ENCODE results near the gene MICAL1.

Gene MICAL1

DNA sequence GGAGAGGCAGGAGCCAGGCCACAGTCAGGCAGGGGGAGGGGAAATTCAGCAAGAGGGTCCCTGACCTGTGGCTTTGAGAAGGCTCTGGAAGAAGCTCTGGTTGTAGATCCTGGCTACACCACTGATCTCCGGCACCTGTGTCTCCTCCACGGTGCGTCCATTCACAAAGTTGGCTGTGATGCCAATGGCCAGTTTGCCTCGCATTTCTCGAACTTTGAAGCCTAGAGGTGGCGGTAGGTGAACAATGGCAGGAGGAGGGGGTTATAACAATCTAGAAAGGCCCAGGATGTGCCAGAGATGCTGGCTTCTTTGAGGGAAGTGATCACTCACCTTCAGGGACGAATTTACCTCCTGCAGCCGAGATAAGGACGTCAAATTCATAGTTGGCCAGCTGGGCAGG lies 3.4 kb downstream of the MICAL1 start:
- no peak for DNase-seq

DNA sequence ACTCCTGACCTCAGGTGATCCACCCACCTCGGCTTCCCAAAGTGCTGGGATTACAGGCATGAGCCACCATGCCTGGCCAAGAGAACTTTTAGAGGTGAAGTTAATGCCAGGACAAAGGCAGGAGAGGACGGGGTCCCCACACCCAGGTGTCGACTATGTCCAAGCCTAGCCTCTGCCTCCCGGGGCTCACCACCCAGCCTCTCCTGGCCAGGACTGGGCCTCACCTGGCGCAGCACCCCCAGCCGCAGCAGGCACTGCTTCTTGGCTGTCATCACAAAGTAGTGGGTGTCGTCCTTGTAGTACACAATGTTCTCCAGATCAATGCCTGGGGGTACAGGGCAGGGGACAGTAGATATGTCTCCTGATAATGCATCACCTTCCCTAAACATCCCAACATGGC lies 4.2 kb downstream of the MICAL1 start:
- DNase-seq: no peak

DNA sequence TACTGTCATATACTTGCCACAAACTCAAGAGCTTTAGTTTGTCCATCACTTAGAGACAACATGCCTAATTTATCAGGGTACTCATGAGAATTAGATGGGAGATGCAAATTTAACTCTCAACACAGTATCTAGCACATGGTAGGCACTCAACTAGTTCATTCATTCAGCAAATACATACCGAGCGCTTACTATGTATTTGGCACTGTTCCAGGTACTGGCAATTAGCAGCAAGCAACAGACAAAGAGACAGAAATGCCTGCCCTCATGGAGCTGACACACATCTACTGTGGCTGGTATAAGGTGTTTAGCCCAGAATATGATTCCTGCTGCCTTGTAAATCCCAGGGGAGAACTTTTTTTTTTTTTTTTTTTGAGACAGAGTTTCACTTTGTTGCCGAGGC lies 4.8 kb downstream of the MICAL1 start:
- no peak for DNase-seq

DNA sequence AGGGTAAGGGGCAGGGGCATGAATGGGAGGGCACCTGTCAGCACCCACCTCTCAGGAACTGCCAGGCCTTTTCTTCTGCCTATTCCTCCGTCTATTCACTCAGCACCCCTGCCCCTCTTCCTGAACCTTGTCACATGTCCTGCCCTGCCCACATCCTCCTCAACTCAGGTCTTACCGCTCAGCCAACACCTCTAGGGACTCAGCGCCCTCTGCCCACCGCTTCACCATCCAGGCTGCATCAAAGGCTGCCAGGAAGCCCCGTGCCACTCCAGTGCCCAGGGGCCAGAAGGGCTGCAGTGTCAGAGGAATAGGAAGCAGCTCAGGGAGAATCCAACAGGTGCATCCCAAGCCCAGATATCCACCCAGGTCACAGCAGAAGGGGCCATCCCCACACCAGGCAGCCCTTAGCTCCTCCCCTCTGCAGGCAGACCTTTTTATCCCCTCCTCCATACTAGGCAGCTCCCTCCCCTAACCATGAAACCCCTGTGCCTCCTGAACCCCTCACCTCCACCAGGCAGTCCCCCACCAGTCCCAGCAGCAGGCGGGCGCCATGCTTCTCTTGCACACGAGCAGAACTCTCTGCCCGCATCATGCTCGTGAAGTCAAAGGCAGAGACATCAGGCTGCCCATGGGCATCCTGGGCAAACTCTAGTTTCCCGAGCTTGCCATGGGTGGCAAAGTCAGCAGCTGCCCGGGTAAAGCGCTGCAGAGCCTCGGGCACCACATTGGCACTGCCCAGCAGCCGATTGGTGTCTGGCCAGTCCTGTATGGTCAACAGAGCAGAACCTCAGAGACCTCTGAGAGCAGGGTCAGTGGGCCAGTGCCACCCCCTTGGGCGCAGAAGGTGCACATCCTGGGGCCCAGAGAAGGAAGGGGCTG lies 5.5 kb downstream of the MICAL1 start:
- no peak for DNase-seq

DNA sequence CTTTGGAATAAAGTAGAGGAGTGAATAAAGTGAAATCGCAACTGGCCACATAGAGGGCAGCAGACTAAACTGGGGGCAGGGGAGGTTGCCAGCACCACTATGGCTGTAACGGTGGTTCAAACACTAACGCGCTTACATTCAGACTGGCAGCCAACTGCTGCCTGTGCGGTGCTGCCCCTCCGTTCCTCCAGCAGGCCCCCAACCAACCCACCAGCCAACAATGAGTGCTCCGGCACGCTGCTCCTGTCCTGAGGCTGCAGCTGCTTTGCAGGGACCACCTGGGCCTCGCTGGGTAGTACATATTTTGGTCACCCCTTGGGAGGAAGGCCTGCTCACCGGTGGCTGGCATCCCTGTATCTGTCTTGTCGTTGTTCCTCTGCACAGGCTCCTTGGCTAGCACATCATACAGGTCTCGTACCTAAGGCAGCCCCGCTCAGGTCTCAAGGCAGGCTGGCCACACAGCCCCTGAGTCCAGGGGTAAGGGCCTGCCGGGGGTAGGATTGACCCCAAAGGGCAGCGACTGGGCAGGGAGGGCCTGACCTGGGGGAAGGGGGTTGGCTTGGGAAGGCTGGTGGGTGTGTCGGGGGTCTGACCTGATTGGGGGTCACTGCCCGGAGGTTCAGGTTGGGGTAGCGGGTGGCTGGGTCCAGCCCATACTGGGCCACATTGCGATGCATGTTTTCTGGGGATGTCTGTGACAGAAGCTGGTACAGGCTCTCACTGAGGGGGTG lies 6.3 kb downstream of the MICAL1 start:
- DNase-seq: no peak

DNA sequence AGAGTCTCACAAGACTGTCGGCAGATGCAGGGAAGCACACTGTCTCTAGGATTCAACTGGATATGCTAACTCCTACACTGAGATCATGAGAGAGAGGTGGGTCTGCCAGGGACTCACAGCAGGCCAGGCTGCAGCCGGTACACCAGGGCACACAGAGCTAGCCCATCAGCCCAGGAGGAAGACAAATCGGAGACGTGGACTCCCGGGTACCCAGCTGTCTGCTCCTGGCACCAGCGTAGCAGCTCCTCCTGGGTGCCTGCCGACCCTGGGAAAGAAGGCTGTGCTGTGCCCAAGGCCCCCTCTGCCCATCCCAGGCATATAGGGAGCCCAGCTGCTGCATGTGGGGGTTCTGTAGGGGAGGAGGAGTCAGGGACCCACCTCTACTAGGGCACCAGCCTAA lies 7.0 kb downstream of the MICAL1 start:
- no peak for DNase-seq

DNA sequence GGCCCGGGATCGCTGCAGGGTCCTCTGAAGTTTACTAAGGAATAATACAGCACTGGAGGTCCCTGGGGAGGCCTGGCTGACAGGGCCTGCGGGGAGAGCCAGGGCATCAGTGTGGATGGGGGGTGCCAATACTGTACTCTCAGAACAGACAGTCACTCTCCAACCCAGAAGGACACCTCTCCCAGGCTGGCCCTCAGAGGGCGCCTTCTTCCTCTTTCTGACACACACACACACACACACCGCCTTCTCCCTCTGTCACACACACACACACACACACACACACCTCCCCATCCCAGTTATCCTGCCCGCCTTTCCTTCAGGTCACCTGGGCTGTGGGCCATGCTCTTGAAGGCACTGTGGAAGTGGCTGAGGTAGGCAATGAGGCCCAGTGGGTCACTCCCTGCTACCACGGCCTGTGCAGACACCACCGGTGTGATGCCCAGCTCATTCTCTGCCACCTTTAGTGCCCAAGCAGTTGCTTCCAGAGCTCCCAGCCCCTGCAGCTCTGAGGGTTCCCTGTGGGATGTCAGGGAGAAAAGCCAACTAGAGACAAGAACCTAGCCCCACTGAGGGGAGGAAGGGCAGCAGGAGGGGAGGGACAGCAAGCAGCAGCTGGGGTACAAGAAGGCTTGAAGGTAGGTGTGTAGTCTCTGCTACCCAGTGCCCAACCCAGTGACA lies 7.6 kb downstream of the MICAL1 start:
- DNase-seq: no peak

DNA sequence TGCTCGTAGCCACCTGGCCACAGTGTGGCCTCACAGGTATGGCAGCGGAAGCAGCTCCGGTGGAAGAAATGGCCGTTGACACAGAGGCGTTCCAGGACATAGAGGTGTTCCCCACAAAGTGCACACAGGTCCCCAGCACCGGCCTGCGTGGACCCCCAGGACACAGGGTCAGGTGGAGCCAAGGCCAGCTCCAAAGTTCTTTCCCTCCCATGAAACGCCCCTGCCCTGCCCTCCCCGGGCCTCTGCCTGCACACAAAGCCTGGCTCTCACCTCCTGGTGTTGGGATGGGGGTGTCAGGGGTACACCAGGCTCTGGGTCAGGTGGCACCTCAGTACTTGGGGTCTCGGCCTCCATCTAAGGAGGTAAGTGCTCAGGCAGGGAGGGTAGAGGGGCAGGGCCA lies 8.5 kb downstream of the MICAL1 start:
- DNase-seq: no peak

GRCh38 chr6:109446541-109446940 lies 9.0 kb downstream of the MICAL1 start:
- DNase-seq: no peak

- no peak for DNase-seq
These were observed 9.5 kb downstream of the MICAL1 start for GRCh38 chr6:109446072-109446471.

DNA sequence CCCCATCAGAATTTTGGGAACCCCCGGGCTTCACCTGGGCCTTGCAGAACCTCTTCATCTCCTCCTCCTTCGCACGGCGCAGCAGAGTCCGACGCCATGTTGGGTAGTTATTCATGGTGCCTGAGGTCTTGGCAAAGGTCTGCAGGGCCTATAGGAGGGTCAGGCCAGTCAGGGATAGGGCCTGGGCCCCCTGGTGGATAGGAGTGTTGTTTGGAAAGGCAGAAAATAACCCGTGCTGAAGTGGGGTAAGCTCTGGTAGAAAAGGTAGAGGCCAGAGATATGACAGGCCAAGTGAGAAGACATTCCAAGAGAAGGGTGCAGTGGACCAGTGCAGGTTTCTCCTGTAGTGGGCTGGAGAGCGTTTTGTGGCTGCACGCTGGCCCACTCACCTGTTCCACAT lies 10.2 kb downstream of the MICAL1 start:
- no peak for DNase-seq

- no peak for DNase-seq
These were observed 12.1 kb downstream of the MICAL1 start for GRCh38 chr6:109443425-109443950.

DNA sequence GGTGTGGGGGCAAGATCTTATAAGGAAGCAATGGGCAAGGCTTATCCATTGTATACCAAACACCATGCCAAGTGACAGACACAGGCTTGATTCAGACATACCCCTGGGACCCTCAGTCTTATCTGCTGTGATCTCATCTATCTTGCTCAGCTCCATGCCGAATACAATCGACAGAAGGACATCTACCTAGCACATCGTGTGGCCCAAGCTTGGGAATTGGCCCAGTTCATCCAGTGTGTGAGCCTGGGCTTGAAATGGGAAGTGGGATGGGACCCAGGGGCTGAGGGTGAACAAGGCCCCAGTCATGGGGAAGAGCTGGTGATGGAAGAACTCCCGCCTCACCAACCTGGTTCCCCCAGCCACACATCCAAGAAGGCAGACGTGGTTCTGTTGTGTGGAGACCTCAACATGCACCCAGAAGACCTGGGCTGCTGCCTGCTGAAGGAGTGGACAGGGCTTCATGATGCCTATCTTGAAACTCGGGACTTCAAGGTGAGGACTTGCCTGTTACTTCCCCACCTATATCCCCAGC lies 13.1 kb downstream of the MICAL1 start:
- DNase-seq: no peak

DNA sequence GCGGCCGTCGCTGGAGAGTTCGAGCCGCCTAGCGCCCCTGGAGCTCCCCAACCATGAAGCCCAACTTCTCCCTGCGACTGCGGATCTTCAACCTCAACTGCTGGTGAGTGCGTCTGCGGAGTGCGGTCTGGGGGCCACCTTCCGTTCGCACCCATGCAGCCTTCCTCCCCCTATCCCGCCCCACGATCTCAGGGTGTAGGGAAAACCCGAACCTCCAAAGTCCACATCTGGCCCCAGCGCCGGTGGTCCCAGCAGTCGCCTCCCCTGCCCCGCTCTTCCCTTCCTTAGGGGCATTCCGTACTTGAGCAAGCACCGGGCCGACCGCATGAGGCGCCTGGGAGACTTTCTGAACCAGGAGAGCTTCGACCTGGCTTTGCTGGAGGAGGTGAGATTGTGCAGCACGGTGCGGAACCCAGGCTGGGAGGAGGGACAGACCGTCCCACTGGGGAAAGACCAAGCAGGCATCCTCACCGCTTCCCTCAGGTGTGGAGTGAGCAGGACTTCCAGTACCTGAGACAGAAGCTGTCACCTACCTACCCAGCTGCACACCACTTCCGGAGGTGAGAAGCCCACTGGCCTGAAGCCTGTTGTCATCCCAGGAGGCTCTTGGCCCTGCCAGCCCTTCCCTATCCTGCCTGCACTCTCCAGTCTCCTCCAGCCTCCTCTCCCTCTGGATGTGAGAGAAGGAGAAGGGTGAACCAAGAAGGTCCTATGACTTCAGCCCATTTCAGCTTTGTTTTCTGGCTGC lies 14.3 kb downstream of the MICAL1 start:
- DNase-seq: no peak

DNA sequence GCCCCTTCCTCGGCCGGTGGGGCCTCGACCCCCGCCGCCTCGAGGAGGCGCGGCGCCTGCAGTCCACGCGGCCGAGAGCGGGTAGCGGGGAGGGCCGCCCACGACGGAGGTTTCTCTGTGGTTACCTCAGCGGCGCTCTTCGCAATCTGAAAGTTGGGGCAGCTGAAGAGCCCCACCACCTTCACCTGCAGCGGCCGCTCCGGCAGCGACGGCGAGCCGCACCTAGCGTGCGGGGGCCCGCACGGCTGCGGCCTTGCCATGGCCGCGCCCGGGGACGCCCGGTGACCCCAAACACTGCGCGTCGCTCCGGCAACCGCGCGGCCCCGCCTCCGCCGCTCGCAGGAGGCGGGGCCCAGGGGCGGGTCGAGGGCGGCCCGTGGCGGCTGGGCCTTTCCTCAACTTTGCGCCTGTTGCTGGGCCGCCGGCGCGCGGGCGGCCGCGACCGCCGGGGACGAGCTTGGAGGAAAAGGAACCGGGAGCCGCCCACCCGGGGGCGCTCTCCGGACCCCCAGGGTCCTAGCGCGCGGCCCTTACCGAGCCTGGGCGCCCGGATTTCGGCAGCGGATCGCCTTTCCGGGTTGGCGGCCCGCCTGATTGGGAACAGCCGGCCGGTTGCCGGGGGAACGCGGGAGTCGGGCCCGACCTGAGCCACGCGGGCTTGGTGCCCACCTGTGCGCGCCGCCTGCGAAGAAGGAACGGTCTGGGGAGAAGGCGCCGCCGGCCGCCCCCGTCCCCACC lies 15.1 kb downstream of the MICAL1 start, which contains the start of the genes PPIL6 and SMPD2:
TSS of gene PPIL6 (minus strand) at position 298 of the 738 bp plus-strand sequence. CDS start at position 260, 38 bp downstream.
TSS of gene SMPD2 (plus strand) at position 394 of the 738 bp plus-strand sequence. CDS start 398 bp downstream, outside the sequence.
- no peak for DNase-seq

GRCh38 chr6:109436041-109436440 lies 19.5 kb downstream of the MICAL1 start:
- no peak for DNase-seq

- DNase-seq: no peak
These were observed 21.1 kb downstream of the MICAL1 start for GRCh38 chr6:109434456-109434855.

DNA sequence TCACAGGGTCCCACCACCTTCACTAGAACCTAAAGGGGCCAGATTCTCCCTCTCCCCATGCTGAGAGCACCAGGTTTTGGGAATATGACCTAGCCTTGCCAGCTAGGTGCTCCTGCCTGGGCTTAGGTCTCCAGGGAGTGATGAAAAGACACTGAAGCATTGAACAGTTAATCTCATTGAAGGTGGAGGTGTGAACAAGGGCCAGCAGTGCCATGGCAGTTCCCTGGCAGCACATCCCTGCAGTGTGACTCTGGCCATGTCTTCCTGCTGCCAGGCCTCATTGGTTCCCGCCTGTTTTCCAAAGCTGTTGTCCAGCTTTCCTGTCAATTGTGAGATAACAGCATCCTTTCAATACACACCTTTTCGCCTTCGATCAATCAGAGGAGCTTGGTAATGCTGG lies 26.1 kb downstream of the MICAL1 start:
- DNase-seq: no peak

GRCh38 chr6:109428889-109429477 lies 26.6 kb downstream of the MICAL1 start:
- no peak for DNase-seq

DNA sequence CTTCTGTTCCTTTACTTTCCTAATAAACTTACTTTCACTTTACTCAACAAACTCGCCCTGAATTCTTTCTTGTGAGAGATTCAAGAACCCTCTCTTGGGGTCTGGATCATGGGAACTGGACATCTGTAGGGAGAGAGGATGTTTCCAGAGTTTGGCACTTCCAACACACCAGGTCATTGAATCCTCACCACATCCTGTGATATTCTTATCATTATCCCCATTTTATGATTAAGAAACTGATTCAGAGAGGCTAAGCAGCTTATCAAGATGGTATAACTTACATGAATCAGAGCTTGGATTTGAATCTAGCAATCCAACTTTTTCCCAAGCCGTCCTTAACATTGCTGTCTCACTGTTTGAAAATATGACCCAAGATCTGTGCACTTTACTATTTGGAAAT lies 30.6 kb downstream of the MICAL1 start:
- DNase-seq: no peak

GRCh38 chr6:109421184-109421583 lies 34.4 kb downstream of the MICAL1 start:
- no peak for DNase-seq
